MM.1S (cell line): ENCODE measurements around the gene SOD1.

Experiments used
- EZH2phosphoT487 ChIP-seq: fragments of 300-600 bp; sonication (generic); IDR thresholded peaks from 2 replicates; pipeline ENCODE4 v1.6.1; 2018; ENCODE audit warnings: antibody characterized with exemption, low read length
- TF ChIP-seq, protein P1 (sequence below): fragments of 300-600 bp; sonication (generic); IDR thresholded peaks from 2 replicates; pipeline ENCODE4 v1.5.1; 2016; ENCODE audit warnings: antibody characterized with exemption, low read length, mixed read lengths

DNA sequence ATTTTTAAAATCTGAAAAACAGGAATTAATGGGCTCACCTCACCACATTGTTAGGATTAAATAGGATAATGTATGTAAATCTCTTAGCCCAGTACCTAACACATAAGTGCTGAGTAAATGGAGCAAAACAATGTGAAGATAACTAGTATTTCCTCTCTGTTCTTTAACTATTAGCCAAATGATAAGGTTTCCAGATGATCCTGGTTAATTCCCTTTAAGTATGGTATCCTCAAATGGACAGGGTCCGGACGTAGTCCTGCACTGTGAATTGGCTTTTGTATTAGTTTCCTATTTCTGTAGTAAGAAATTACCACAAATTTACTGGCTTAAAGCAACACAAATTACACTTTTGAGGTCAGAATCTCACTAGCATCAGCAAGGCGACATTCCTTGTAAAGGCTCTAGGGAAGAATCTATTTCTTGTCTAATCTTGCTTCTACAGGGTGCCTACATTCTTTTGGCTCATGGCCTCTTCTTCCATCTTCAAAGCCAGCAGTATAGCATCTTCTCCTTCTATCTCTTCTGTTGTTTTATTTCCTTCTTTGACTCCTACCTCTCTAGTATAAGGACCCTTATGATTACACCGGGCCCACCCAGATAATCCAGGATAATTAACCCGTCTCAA, 55.4 kb downstream of the SOD1 start:
- TF ChIP-seq, protein P1, sequence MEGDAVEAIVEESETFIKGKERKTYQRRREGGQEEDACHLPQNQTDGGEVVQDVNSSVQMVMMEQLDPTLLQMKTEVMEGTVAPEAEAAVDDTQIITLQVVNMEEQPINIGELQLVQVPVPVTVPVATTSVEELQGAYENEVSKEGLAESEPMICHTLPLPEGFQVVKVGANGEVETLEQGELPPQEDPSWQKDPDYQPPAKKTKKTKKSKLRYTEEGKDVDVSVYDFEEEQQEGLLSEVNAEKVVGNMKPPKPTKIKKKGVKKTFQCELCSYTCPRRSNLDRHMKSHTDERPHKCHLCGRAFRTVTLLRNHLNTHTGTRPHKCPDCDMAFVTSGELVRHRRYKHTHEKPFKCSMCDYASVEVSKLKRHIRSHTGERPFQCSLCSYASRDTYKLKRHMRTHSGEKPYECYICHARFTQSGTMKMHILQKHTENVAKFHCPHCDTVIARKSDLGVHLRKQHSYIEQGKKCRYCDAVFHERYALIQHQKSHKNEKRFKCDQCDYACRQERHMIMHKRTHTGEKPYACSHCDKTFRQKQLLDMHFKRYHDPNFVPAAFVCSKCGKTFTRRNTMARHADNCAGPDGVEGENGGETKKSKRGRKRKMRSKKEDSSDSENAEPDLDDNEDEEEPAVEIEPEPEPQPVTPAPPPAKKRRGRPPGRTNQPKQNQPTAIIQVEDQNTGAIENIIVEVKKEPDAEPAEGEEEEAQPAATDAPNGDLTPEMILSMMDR = no peak
- no peak for TF ChIP-seq EZH2phosphoT487
